H9 (cell line): ENCODE measurements around the gene PTPN13. TPM values are rescaled to one million over a fixed set of nuclear protein-coding genes. Genes with fewer than 3 reads are reported as not detected.

Experiments used
- DNase-seq: peaks from one replicate; pipeline ENCODE4 v3.0.0-alpha.2; 2017
- H2AFZ ChIP-seq: one replicate; pipeline ENCODE4 v1.6.1; 2013; ENCODE audit warnings: mild to moderate bottlenecking, low read length, control low read depth, moderate library complexity
- H2AK5ac ChIP-seq: 2 replicates; pipeline ENCODE4 v1.6.1; 2013; ENCODE audit warnings: low read length, control low read depth, mixed read lengths; ENCODE audit not compliant: insufficient read length
- H2BK120ac ChIP-seq: one replicate; pipeline ENCODE4 v1.6.1; 2013; ENCODE audit warnings: low read depth, mild to moderate bottlenecking, low read length, control low read depth, inconsistent platforms; ENCODE audit not compliant: poor library complexity, severe bottlenecking
- H2BK12ac ChIP-seq: 2 replicates; pipeline ENCODE4 v1.6.1; 2013; ENCODE audit warnings: low read length, control low read depth, mixed read lengths, low read depth; ENCODE audit not compliant: insufficient read length
- H2BK15ac ChIP-seq: 2 replicates; pipeline ENCODE4 v1.6.1; 2013; ENCODE audit warnings: low read depth, low read length, control low read depth
- H2BK20ac ChIP-seq: one replicate; pipeline ENCODE4 v1.6.1; 2013; ENCODE audit warnings: low read depth, mild to moderate bottlenecking, low read length, control low read depth, inconsistent platforms; ENCODE audit not compliant: poor library complexity, severe bottlenecking
- H2BK5ac ChIP-seq: 2 replicates; pipeline ENCODE4 v1.6.1; 2013; ENCODE audit warnings: low read length, control low read depth, mixed read lengths; ENCODE audit not compliant: insufficient read length
- H3K14ac ChIP-seq: 2 replicates; pipeline ENCODE4 v1.6.1; 2013; ENCODE audit warnings: low read length, control low read depth; ENCODE audit not compliant: insufficient read depth
- H3K18ac ChIP-seq: 2 replicates; pipeline ENCODE4 v1.6.1; 2013; ENCODE audit warnings: low read depth, mild to moderate bottlenecking, mixed read lengths, low read length, control low read depth; ENCODE audit not compliant: insufficient read length
- H3K23ac ChIP-seq: 2 replicates; pipeline ENCODE4 v1.6.1; 2013; ENCODE audit warnings: low read length, control low read depth, mixed read lengths, low read depth; ENCODE audit not compliant: insufficient read length
- H3K23me2 ChIP-seq: 2 replicates; pipeline ENCODE4 v1.6.1; 2013; ENCODE audit warnings: low read depth, mild to moderate bottlenecking, mixed read lengths, low read length, control low read depth; ENCODE audit not compliant: insufficient read length, poor library complexity, severe bottlenecking
- H3K27ac ChIP-seq: 2 replicates; pipeline ENCODE4 v1.5.1; 2013; ENCODE audit warnings: low read length, control low read depth, mixed read lengths, low read depth; ENCODE audit not compliant: insufficient read length
- H3K27me3 ChIP-seq: 2 replicates; pipeline ENCODE4 v1.6.1; 2013; ENCODE audit warnings: low read length, control low read depth, inconsistent platforms; ENCODE audit not compliant: insufficient read depth
- H3K4ac ChIP-seq: 2 replicates; pipeline ENCODE4 v1.6.1; 2013; ENCODE audit warnings: low read depth, mild to moderate bottlenecking, control low read depth, inconsistent platforms, low read length, moderate library complexity
- H3K4me1 ChIP-seq: 2 replicates; pipeline ENCODE4 v1.6.1; 2013; ENCODE audit warnings: low read length, control low read depth, inconsistent platforms; ENCODE audit not compliant: insufficient read depth
- H3K4me2 ChIP-seq: 2 replicates; pipeline ENCODE4 v1.6.1; 2013; ENCODE audit warnings: low read length, control low read depth, mixed read lengths; ENCODE audit not compliant: insufficient read length, insufficient read depth
- H3K56ac ChIP-seq: 2 replicates; pipeline ENCODE4 v1.6.1; 2013; ENCODE audit warnings: low read depth, mild to moderate bottlenecking, mixed read lengths, low read length, control low read depth; ENCODE audit not compliant: insufficient read length
- H3K79me1 ChIP-seq: 2 replicates; pipeline ENCODE4 v1.6.1; 2013; ENCODE audit warnings: low read depth, mild to moderate bottlenecking, moderate library complexity, low read length, control low read depth, inconsistent platforms; ENCODE audit not compliant: insufficient read depth, poor library complexity, severe bottlenecking
- H3K79me2 ChIP-seq: 2 replicates; pipeline ENCODE4 v1.6.1; 2013; ENCODE audit warnings: low read length, control low read depth, inconsistent platforms; ENCODE audit not compliant: insufficient read depth
- H3K9ac ChIP-seq: 2 replicates; pipeline ENCODE4 v1.6.1; 2013; ENCODE audit warnings: low read length, control low read depth, mixed read lengths; ENCODE audit not compliant: insufficient read length; ENCODE audit errors: extremely low read depth
- H3K9me3 ChIP-seq: one replicate; pipeline ENCODE4 v1.6.1; 2013; ENCODE audit warnings: low read depth, low read length, inconsistent platforms; ENCODE audit not compliant: control insufficient read depth
- H3T11ph ChIP-seq: one replicate; pipeline ENCODE4 v1.6.1; 2013; ENCODE audit warnings: mild to moderate bottlenecking, low read length, control low read depth, inconsistent platforms
- H4K20me1 ChIP-seq: one replicate; pipeline ENCODE4 v1.6.1; 2013; ENCODE audit not compliant: control insufficient read depth, insufficient read length, insufficient read depth
- H4K5ac ChIP-seq: 2 replicates; pipeline ENCODE4 v1.6.1; 2013; ENCODE audit warnings: low read depth, mild to moderate bottlenecking, mixed read lengths, low read length, control low read depth; ENCODE audit not compliant: insufficient read length
- H4K8ac ChIP-seq: replicated peaks from 2 replicates; pipeline ENCODE4 v1.6.1; 2013; ENCODE audit warnings: low read length, control low read depth, mixed read lengths, low read depth; ENCODE audit not compliant: insufficient read length
- H4K91ac ChIP-seq: 2 replicates; pipeline ENCODE4 v1.6.1; 2013; ENCODE audit warnings: low read depth, mild to moderate bottlenecking, moderate library complexity, mixed read lengths, low read length, control low read depth; ENCODE audit not compliant: insufficient read length
- H3K27ac Mint-ChIP-seq, 3 experiments: 2 replicates in 2 of 3; 3 replicates in 1 of 3; pipeline ENCODE4 v1.8.0; 2020 to 2021; ENCODE audit warnings: mixed read lengths in 3 of 3, mild to moderate bottlenecking in 1 of 3, moderate library complexity in 1 of 3
- H3K27me3 Mint-ChIP-seq: 2 replicates; pipeline ENCODE4 v1.8.0; 2021; ENCODE audit warnings: low read depth, mild to moderate bottlenecking, moderate library complexity, mixed read lengths
- H3K36me3 Mint-ChIP-seq, 3 experiments: 2 replicates in 2 of 3; 3 replicates in 1 of 3; pipeline ENCODE4 v1.8.0; 2020 to 2021; ENCODE audit warnings: low read depth in 3 of 3, mixed read lengths in 3 of 3; ENCODE audit not compliant: insufficient read depth in 1 of 3
- H3K4me1 Mint-ChIP-seq, 2 experiments: 2 replicates each; pipeline ENCODE4 v1.8.0; 2020; ENCODE audit warnings: mixed read lengths in 2 of 2
- H3K4me3 Mint-ChIP-seq, 2 experiments: 2 replicates in 1 of 2; 3 replicates in 1 of 2; pipeline ENCODE4 v1.8.0; 2020 to 2021; ENCODE audit warnings: mild to moderate bottlenecking in 2 of 2, mixed read lengths in 2 of 2, moderate library complexity in 1 of 2
- H3K9me3 Mint-ChIP-seq, 2 experiments: 2 replicates in 1 of 2; 3 replicates in 1 of 2; pipeline ENCODE4 v1.8.0; 2020; ENCODE audit warnings: mild to moderate bottlenecking in 2 of 2, mixed read lengths in 2 of 2, moderate library complexity in 1 of 2
- WGBS: extraction: QIAGEN DNeasy Blood & Tissue Kit; methylation state at CpG from one replicate; pipeline ENCODE4 v1.1.7; 2013; ENCODE audit warnings: missing lambda C conversion rate, low lambda C conversion rate, mixed read lengths; ENCODE audit not compliant: insufficient read length; ENCODE audit errors: extremely low coverage; 5-methylcytosine and 5-hydroxymethylcytosine counted together
- total RNA-seq: library from RNA; stranded (reverse); gene quantifications from 2 replicates; pipeline ENCODE4 v1.2.1, GENCODE V29; 2021
- TF ChIP-seq, protein P1 (sequence below): fragments of 200-600 bp; sonication (generic); conservative IDR thresholded peaks from 3 replicates; pipeline ENCODE4 v1.8.0; 2021; ENCODE audit warnings: antibody characterized with exemption, mild to moderate bottlenecking

The PTPN13 gene
- total RNA-seq, 1 experiment from 2014 or later = 34.9 TPM

DNA sequence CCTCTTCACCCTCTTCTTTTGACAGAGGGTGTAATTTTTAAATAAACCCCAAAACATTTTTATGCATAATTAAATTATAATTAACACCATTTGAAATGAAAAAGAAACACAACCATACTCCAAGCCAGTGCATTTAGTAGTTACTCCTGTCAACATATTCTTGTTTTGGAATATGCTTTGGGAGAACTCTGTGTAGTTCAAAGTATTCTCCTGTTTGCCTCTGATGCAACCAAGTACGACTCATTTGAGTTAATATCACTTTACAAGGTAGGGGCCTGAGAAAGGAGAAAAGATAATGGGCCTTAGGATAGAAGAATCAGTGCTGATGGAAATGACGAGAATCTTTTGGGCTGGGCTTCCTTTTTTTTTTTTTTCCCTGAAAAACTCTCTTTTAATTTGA lies 2.7 kb downstream of the PTPN13 start:
- H4K8ac ChIP-seq = no peak overlapping the region
- H3K4ac ChIP-seq = no peak overlapping the region
- no peak overlapping the region; a peak in 2 of 5 replicates for H3K4me3 Mint-ChIP-seq
- H2BK5ac ChIP-seq = no peak overlapping the region
- peaks cover 10% of the 10 kb centered on the region; the same call in 1 of the 2 replicates for H3K79me2 ChIP-seq
- no peaks in the 10 kb centered on the region; a peak in 1 of 5 replicates for H3K9me3 Mint-ChIP-seq
- TF ChIP-seq, protein P1, sequence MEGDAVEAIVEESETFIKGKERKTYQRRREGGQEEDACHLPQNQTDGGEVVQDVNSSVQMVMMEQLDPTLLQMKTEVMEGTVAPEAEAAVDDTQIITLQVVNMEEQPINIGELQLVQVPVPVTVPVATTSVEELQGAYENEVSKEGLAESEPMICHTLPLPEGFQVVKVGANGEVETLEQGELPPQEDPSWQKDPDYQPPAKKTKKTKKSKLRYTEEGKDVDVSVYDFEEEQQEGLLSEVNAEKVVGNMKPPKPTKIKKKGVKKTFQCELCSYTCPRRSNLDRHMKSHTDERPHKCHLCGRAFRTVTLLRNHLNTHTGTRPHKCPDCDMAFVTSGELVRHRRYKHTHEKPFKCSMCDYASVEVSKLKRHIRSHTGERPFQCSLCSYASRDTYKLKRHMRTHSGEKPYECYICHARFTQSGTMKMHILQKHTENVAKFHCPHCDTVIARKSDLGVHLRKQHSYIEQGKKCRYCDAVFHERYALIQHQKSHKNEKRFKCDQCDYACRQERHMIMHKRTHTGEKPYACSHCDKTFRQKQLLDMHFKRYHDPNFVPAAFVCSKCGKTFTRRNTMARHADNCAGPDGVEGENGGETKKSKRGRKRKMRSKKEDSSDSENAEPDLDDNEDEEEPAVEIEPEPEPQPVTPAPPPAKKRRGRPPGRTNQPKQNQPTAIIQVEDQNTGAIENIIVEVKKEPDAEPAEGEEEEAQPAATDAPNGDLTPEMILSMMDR = no peak
- H3K9me3 ChIP-seq = no peaks in the 10 kb centered on the region
- H2AK5ac ChIP-seq = no peak overlapping the region
- whole genome bisulfite sequencing = no CpG with 5 or more reads among the region's 2 CpGs
- no peak overlapping the region for H4K91ac ChIP-seq
- no peak overlapping the region for H3K9ac ChIP-seq
- H3K14ac ChIP-seq = no peak overlapping the region
- peaks cover 3% of the 10 kb centered on the region for H3K79me1 ChIP-seq
- no peaks in the 10 kb centered on the region for H4K20me1 ChIP-seq
- H3K36me3 Mint-ChIP-seq = no peaks in the 10 kb centered on the region; a peak in 1 of 7 replicates
- H3K23me2 ChIP-seq = peaks cover 9% of the 10 kb centered on the region
- peaks cover 38 to 40% of the 10 kb centered on the region in 2 experiments for H3K4me1 Mint-ChIP-seq
- H3T11ph ChIP-seq = no peak overlapping the region
- no peaks in the 10 kb centered on the region for H3K27me3 ChIP-seq
- no peak overlapping the region for H2BK12ac ChIP-seq
- H3K4me2 ChIP-seq = no peak overlapping the region
- H3K27ac Mint-ChIP-seq = no peak overlapping the region
- H4K5ac ChIP-seq = no peak overlapping the region
- H2BK15ac ChIP-seq = no peak overlapping the region
- peaks cover 3% of the 10 kb centered on the region; the same call in 1 of the 2 replicates for H3K4me1 ChIP-seq
- H3K27me3 Mint-ChIP-seq = no peaks in the 10 kb centered on the region
- H3K27ac ChIP-seq = no peak overlapping the region
- no peak overlapping the region for H2BK20ac ChIP-seq
- H2BK120ac ChIP-seq = no peak overlapping the region
- H3K56ac ChIP-seq = no peak overlapping the region
- H3K23ac ChIP-seq = no peak overlapping the region
- no peak overlapping the region for H2AFZ ChIP-seq
- H3K18ac ChIP-seq = no peak overlapping the region
- DNase-seq = no peak
